Measurements from ENCODE around the gene YJEFN3.
A peak's percentile ranks its signal among the peaks of the same experiment; 100 is the strongest.

YJEFN3 gene, protein sequence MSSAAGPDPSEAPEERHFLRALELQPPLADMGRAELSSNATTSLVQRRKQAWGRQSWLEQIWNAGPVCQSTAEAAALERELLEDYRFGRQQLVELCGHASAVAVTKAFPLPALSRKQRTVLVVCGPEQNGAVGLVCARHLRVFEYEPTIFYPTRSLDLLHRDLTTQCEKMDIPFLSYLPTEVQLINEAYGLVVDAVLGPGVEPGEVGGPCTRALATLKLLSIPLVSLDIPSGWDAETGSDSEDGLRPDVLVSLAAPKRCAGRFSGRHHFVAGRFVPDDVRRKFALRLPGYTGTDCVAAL

GRCh38 chr19:19528721-19529490, at the start of gene YJEFN3:
Gene YJEFN3 (plus strand): TSS chr19:19528911. CDS start chr19:19528933, 22 bp downstream.
- Histone ChIP-seq H3K4me1 (ENCODE audit: control insufficient read depth, insufficient read depth, low read length) (peaks cover 16% of the 10 kb centered on the region), H3K9me3 (ENCODE audit: control insufficient read depth in 2 of 2, low read length in 2 of 2) (no peaks in the 10 kb centered on the region), H3K9ac (ENCODE audit: low read length in 2 of 2) (peak within 1 kb of the TSS; percentile 13 to 46), H3K27ac (ENCODE audit: low read length) (no peak within 1 kb of the TSS), H3K27me3 (ENCODE audit: control insufficient read depth in 1 of 2, insufficient read depth in 2 of 2, low read length in 2 of 2) (no peaks in the 10 kb centered on the region), H3K36me3 (ENCODE audit: control insufficient read depth in 2 of 2, insufficient read depth in 2 of 2, low read length in 2 of 2) (peaks cover 10 to 15% of the 10 kb centered on the region in 2 donors), H3K4me3 (ENCODE audit: low read length in 2 of 2) (peak within 1 kb of the TSS; percentile 38 to 65)

GRCh38 chr19:19480688-19481087, 48.0 kb upstream of the YJEFN3 start:
- H3K27ac ChIP-seq (ENCODE audit: low read length): no peak overlapping the region
- peaks cover 0 to 10% of the 10 kb centered on the region in 2 donors for H3K36me3 ChIP-seq (ENCODE audit: control insufficient read depth in 2 of 2, insufficient read depth in 2 of 2, low read length in 2 of 2)
- no peaks in the 10 kb centered on the region for H3K27me3 ChIP-seq (ENCODE audit: control insufficient read depth in 1 of 2, insufficient read depth in 2 of 2, low read length in 2 of 2)
- H3K4me1 ChIP-seq (ENCODE audit: control insufficient read depth, insufficient read depth, low read length): peaks cover 11% of the 10 kb centered on the region
- no peak overlapping the region for H3K9ac ChIP-seq (ENCODE audit: low read length in 2 of 2)
- H3K9me3 ChIP-seq (ENCODE audit: control insufficient read depth in 2 of 2, low read length in 2 of 2): no peaks in the 10 kb centered on the region
- no peak overlapping the region for H3K4me3 ChIP-seq (ENCODE audit: low read length in 2 of 2)

GRCh38 chr19:19482809-19483596, 45.7 kb upstream of the YJEFN3 start:
- H3K4me1 ChIP-seq (ENCODE audit: control insufficient read depth, insufficient read depth, low read length): peaks cover 12% of the 10 kb centered on the region
- no peak overlapping the region for H3K9ac ChIP-seq (ENCODE audit: low read length in 2 of 2)
- H3K4me3 ChIP-seq (ENCODE audit: low read length in 2 of 2): no peak overlapping the region
- H3K27ac ChIP-seq (ENCODE audit: low read length): no peak overlapping the region
- H3K27me3 ChIP-seq (ENCODE audit: control insufficient read depth in 1 of 2, insufficient read depth in 2 of 2, low read length in 2 of 2): no peaks in the 10 kb centered on the region
- H3K36me3 ChIP-seq (ENCODE audit: control insufficient read depth in 2 of 2, insufficient read depth in 2 of 2, low read length in 2 of 2): peaks cover 0 to 10% of the 10 kb centered on the region in 2 donors
- no peaks in the 10 kb centered on the region for H3K9me3 ChIP-seq (ENCODE audit: control insufficient read depth in 2 of 2, low read length in 2 of 2)

GRCh38 chr19:19485161-19485997, 43.3 kb upstream of the YJEFN3 start:
- H3K27me3 ChIP-seq (ENCODE audit: control insufficient read depth in 1 of 2, insufficient read depth in 2 of 2, low read length in 2 of 2): no peaks in the 10 kb centered on the region
- H3K9me3 ChIP-seq (ENCODE audit: control insufficient read depth in 2 of 2, low read length in 2 of 2): no peaks in the 10 kb centered on the region
- no peak overlapping the region for H3K9ac ChIP-seq (ENCODE audit: low read length in 2 of 2)
- H3K4me3 ChIP-seq (ENCODE audit: low read length in 2 of 2): no peak overlapping the region
- H3K27ac ChIP-seq (ENCODE audit: low read length): no peak overlapping the region
- H3K36me3 ChIP-seq (ENCODE audit: control insufficient read depth in 2 of 2, insufficient read depth in 2 of 2, low read length in 2 of 2): peaks cover 0 to 10% of the 10 kb centered on the region in 2 donors
- H3K4me1 ChIP-seq (ENCODE audit: control insufficient read depth, insufficient read depth, low read length): peaks cover 33% of the 10 kb centered on the region

- peaks cover 0 to 7% of the 10 kb centered on the region in 2 donors for H3K36me3 ChIP-seq (ENCODE audit: control insufficient read depth in 2 of 2, insufficient read depth in 2 of 2, low read length in 2 of 2)
- H3K27ac ChIP-seq (ENCODE audit: low read length): no peak overlapping the region
- peaks cover 33% of the 10 kb centered on the region for H3K4me1 ChIP-seq (ENCODE audit: control insufficient read depth, insufficient read depth, low read length)
- no peaks in the 10 kb centered on the region for H3K9me3 ChIP-seq (ENCODE audit: control insufficient read depth in 2 of 2, low read length in 2 of 2)
- H3K9ac ChIP-seq (ENCODE audit: low read length in 2 of 2): no peak overlapping the region
- H3K4me3 ChIP-seq (ENCODE audit: low read length in 2 of 2): no peak overlapping the region
- H3K27me3 ChIP-seq (ENCODE audit: control insufficient read depth in 1 of 2, insufficient read depth in 2 of 2, low read length in 2 of 2): no peaks in the 10 kb centered on the region
Measured at GRCh38 chr19:19485998-19486290, 42.8 kb upstream of the YJEFN3 start.

DNA sequence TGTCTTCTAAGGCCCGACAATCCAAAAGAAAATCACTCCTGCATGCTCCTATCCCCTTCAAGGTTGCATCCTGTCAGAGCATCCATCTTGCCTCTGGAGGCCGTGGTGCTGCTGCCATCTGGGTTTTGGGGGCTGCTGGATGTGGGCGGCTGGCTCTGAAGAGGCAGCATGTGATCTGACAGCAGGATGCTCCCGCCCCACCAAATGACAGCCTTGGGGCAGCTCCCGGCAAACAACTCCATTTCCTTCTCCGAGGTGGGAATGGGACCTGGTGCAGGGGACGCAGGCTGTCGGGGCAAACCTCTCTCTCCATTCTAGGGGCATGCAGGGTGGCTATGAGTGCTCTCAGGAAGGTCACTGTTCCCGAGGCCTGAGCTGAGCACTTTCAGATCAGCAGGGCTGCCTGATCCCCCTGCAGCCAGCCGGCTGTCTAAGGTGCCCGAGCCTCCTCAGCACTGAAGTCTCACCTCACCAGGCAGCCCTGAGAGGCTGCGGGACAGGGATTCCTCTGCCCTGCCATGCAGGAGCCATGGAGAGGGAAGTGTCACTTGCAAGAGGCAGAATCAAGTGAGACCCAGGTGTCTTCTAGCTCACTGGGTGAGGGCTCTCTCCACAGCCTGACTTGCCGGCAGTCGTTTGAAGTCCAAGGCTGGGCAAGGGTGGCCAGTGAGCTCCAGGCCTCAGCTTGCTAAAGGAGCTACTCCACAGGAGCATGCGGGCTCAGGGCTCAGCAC, 42.2 kb upstream of the YJEFN3 start:
- H3K9ac ChIP-seq (ENCODE audit: low read length in 2 of 2): no peak overlapping the region

DNA sequence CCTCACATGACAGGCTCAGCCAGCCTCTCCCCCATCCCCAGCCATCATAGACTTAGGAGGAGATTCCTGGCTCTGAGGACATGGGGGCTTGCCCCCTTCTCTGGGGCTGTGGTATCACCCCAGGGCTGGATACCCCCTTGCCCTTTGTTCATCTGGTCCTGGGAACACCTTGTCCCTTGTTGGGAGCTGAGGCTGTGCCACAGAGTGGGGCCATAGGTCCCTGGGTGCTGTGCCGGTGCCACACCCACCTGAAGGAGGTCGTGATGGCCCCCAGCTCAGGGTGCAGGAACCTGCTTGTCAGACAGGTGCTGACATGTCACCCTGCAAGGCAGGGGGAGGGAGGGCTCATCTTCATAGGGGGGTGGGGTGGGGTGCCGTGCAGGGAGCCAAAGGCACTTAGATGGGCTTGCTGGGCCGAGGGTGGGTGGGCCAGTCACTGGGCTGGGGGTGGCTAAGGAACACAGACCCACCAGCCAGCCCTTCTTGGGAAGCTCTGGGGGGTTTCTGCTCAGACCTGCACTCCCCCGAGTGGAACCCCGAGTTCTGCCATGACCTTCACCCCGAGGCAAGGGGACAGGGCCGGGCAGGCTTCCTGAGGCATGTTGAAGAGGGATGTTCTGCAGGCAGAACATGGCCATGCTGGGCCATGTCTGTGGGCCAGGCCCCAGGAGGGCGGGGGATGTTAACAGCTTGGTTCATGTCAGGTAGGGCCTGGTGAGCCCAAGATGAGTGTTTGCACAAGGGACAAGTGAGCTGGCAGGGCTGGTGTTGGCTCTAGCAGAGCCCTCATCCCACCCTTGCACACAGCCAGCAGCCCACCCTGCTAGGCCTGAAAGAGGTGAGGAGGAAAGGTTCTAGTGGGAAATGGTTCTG, 41.4 kb upstream of the YJEFN3 start:
- H3K27ac ChIP-seq (ENCODE audit: low read length): no peak overlapping the region
- H3K4me1 ChIP-seq (ENCODE audit: control insufficient read depth, insufficient read depth, low read length): peaks cover 33% of the 10 kb centered on the region
- no peak overlapping the region for H3K4me3 ChIP-seq (ENCODE audit: low read length in 2 of 2)
- H3K36me3 ChIP-seq (ENCODE audit: control insufficient read depth in 2 of 2, insufficient read depth in 2 of 2, low read length in 2 of 2): peaks cover 3 to 6% of the 10 kb centered on the region in 2 donors
- no peak overlapping the region for H3K9ac ChIP-seq (ENCODE audit: low read length in 2 of 2)
- no peaks in the 10 kb centered on the region for H3K27me3 ChIP-seq (ENCODE audit: control insufficient read depth in 1 of 2, insufficient read depth in 2 of 2, low read length in 2 of 2)
- no peaks in the 10 kb centered on the region for H3K9me3 ChIP-seq (ENCODE audit: control insufficient read depth in 2 of 2, low read length in 2 of 2)

More for the DNA sequence above, 42.2 kb upstream of the YJEFN3 start:
- Histone ChIP-seq H3K4me1 (ENCODE audit: control insufficient read depth, insufficient read depth, low read length) (peaks cover 33% of the 10 kb centered on the region), H3K27ac (ENCODE audit: low read length) (no peak overlapping the region), H3K9me3 (ENCODE audit: control insufficient read depth in 2 of 2, low read length in 2 of 2) (no peaks in the 10 kb centered on the region), H3K27me3 (ENCODE audit: control insufficient read depth in 1 of 2, insufficient read depth in 2 of 2, low read length in 2 of 2) (no peaks in the 10 kb centered on the region), H3K36me3 (ENCODE audit: control insufficient read depth in 2 of 2, insufficient read depth in 2 of 2, low read length in 2 of 2) (peaks cover 0 to 5% of the 10 kb centered on the region in 2 donors), H3K4me3 (ENCODE audit: low read length in 2 of 2) (no peak overlapping the region)

DNA sequence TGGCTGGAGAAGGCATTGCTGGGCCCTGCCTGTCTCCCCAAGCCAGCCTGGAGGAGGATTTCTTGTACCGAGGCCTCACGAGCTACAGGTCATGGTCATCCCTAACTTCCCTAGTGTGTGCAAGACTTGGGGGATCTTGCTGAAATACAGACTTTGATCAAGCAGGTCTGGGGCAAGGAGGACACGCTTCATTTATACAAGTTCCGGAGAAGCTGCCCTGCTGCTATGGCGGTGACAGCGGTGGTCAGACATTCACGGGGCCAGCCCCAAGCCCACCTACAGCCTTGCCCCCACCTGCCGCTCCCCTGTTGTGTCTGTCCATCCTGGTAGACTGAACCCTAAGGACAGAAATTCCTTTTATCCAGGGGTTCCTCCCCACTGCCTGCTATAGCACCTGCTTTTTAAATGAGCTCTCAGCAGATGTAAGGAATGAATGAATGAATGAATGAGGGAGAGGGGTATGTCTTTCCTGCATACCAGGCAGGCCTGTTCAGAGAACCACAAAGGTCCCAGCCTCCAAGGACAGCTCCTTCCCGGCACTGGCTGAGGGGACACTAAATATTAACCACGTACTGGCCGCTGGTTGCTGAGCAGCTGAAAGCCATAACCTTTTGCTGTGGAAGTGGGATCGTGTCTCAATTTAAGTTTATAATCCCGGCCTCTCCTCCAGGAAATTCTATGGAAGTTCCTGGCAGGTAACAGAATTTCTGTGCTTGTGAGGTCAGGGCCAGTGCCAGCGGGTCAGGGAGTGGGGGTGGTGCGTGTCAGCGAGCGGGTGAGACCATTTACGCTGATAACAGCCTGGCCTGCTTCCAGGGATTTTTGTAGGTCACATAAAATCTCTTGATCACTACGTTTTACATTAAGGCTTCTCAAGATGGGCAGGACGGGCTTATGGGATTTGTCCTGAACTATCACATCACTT, 40.5 kb upstream of the YJEFN3 start:
- no peak overlapping the region for H3K9ac ChIP-seq (ENCODE audit: low read length in 2 of 2)
- H3K4me3 ChIP-seq (ENCODE audit: low read length in 2 of 2): no peak overlapping the region
- peaks cover 7 to 8% of the 10 kb centered on the region in 2 donors for H3K36me3 ChIP-seq (ENCODE audit: control insufficient read depth in 2 of 2, insufficient read depth in 2 of 2, low read length in 2 of 2)
- H3K27me3 ChIP-seq (ENCODE audit: control insufficient read depth in 1 of 2, insufficient read depth in 2 of 2, low read length in 2 of 2): no peaks in the 10 kb centered on the region
- H3K27ac ChIP-seq (ENCODE audit: low read length): peak overlapping the region; percentile 64
- no peaks in the 10 kb centered on the region for H3K9me3 ChIP-seq (ENCODE audit: control insufficient read depth in 2 of 2, low read length in 2 of 2)
- peaks cover 28% of the 10 kb centered on the region for H3K4me1 ChIP-seq (ENCODE audit: control insufficient read depth, insufficient read depth, low read length)

Measured in stomach smooth muscle (tissue), 2 donors.